Stomach smooth muscle (tissue), 2 donors: ENCODE results near the gene FAM83G.

Experiments
- H3K27ac ChIP-seq: one replicate; pipeline ENCODE4 v1.7.0; 2013; ENCODE audit warnings: mild to moderate bottlenecking, low read length, inconsistent platforms
- H3K27me3 ChIP-seq, 2 donors: one replicate each; pipeline ENCODE4 v1.7.0; 2013; ENCODE audit warnings: low read length in 2 of 2; ENCODE audit not compliant: insufficient read depth in 2 of 2, control insufficient read depth in 1 of 2
- H3K36me3 ChIP-seq, 2 donors: one replicate each; pipeline ENCODE4 v1.7.0; 2013; ENCODE audit warnings: low read length in 2 of 2; ENCODE audit not compliant: control insufficient read depth in 2 of 2, insufficient read depth in 2 of 2
- H3K4me1 ChIP-seq: one replicate; pipeline ENCODE4 v1.7.0; 2013; ENCODE audit warnings: low read length; ENCODE audit not compliant: control insufficient read depth, insufficient read depth
- H3K4me3 ChIP-seq, 2 donors: one replicate each; pipeline ENCODE4 v1.7.0; 2013; ENCODE audit warnings: low read length in 2 of 2
- H3K9ac ChIP-seq, 2 donors: one replicate each; pipeline ENCODE4 v1.7.0; 2013; ENCODE audit warnings: low read length in 2 of 2, mild to moderate bottlenecking in 1 of 2
- H3K9me3 ChIP-seq, 2 donors: one replicate each; pipeline ENCODE4 v1.7.0; 2013; ENCODE audit warnings: low read length in 2 of 2; ENCODE audit not compliant: control insufficient read depth in 2 of 2
- donor health status: healthy.
- donor health status: Pancreatic carcinoma.

FAM83G gene

GRCh38 chr17:18996458-18996857 lies 8.1 kb downstream of the FAM83G start:
- H3K4me3 ChIP-seq, result no peak overlapping the region
- no peak overlapping the region for H3K27ac ChIP-seq
- H3K36me3 ChIP-seq, result no peaks in the 10 kb centered on the region
- no peak overlapping the region for H3K9ac ChIP-seq
- H3K4me1 ChIP-seq, result no peaks in the 10 kb centered on the region
- no peaks in the 10 kb centered on the region for H3K27me3 ChIP-seq
- H3K9me3 ChIP-seq, result peaks cover 0 to 9% of the 10 kb centered on the region in 2 donors

- Histone ChIP-seq H3K9ac (no peak overlapping the region), H3K27ac (no peak overlapping the region), H3K36me3 (no peaks in the 10 kb centered on the region), H3K9me3 (peaks cover 0 to 9% of the 10 kb centered on the region in 2 donors), H3K4me1 (no peaks in the 10 kb centered on the region), H3K27me3 (no peaks in the 10 kb centered on the region), H3K4me3 (no peak overlapping the region)
These were observed 9.3 kb downstream of the FAM83G start for GRCh38 chr17:18995220-18995619.

- Histone ChIP-seq H3K9ac (no peak overlapping the region), H3K4me1 (no peaks in the 10 kb centered on the region), H3K36me3 (no peaks in the 10 kb centered on the region), H3K27me3 (no peaks in the 10 kb centered on the region), H3K27ac (no peak overlapping the region), H3K4me3 (no peak overlapping the region), H3K9me3 (peaks cover 0 to 9% of the 10 kb centered on the region in 2 donors)
These were observed 9.9 kb downstream of the FAM83G start for GRCh38 chr17:18994631-18995030.

GRCh38 chr17:18993905-18994526 lies 10.5 kb downstream of the FAM83G start:
- Histone ChIP-seq H3K4me1 (no peaks in the 10 kb centered on the region), H3K36me3 (no peaks in the 10 kb centered on the region), H3K27me3 (no peaks in the 10 kb centered on the region), H3K9me3 (peaks cover 0 to 9% of the 10 kb centered on the region in 2 donors), H3K4me3 (no peak overlapping the region), H3K9ac (no peak overlapping the region), H3K27ac (no peak overlapping the region)

- H3K4me1 ChIP-seq, result no peaks in the 10 kb centered on the region
- no peak overlapping the region for H3K27ac ChIP-seq
- H3K9me3 ChIP-seq, result peaks cover 0 to 9% of the 10 kb centered on the region in 2 donors
- no peaks in the 10 kb centered on the region for H3K27me3 ChIP-seq
- no peak overlapping the region for H3K4me3 ChIP-seq
- peaks cover 0 to 4% of the 10 kb centered on the region in 2 donors for H3K36me3 ChIP-seq
- no peak overlapping the region for H3K9ac ChIP-seq
These were observed 12.0 kb downstream of the FAM83G start for GRCh38 chr17:18992454-18993130.

- H3K36me3 ChIP-seq, result peaks cover 0 to 4% of the 10 kb centered on the region in 2 donors
- H3K4me3 ChIP-seq, result no peak overlapping the region
- H3K27ac ChIP-seq, result no peak overlapping the region
- no peak overlapping the region for H3K9ac ChIP-seq
- peaks cover 0 to 8% of the 10 kb centered on the region in 2 donors for H3K9me3 ChIP-seq
- no peaks in the 10 kb centered on the region for H3K27me3 ChIP-seq
- H3K4me1 ChIP-seq, result no peaks in the 10 kb centered on the region
These were observed 12.8 kb downstream of the FAM83G start for GRCh38 chr17:18991531-18992315.

GRCh38 chr17:18990331-18990730 lies 14.2 kb downstream of the FAM83G start:
- Histone ChIP-seq H3K27me3 (no peaks in the 10 kb centered on the region), H3K4me3 (no peak overlapping the region), H3K9ac (no peak overlapping the region), H3K9me3 (no peaks in the 10 kb centered on the region), H3K27ac (no peak overlapping the region), H3K36me3 (peaks cover 0 to 4% of the 10 kb centered on the region in 2 donors), H3K4me1 (no peaks in the 10 kb centered on the region)

GRCh38 chr17:18988546-18989173 lies 15.9 kb downstream of the FAM83G start:
- no peak overlapping the region for H3K4me3 ChIP-seq
- no peak overlapping the region for H3K27ac ChIP-seq
- H3K36me3 ChIP-seq, result peaks cover 0 to 4% of the 10 kb centered on the region in 2 donors
- no peaks in the 10 kb centered on the region for H3K4me1 ChIP-seq
- no peak overlapping the region for H3K9ac ChIP-seq
- no peaks in the 10 kb centered on the region for H3K9me3 ChIP-seq
- no peaks in the 10 kb centered on the region for H3K27me3 ChIP-seq

GRCh38 chr17:18987862-18988545 lies 16.6 kb downstream of the FAM83G start:
- no peak overlapping the region for H3K27ac ChIP-seq
- H3K4me3 ChIP-seq, result no peak overlapping the region
- H3K9me3 ChIP-seq, result no peaks in the 10 kb centered on the region
- no peaks in the 10 kb centered on the region for H3K4me1 ChIP-seq
- H3K36me3 ChIP-seq, result peaks cover 0 to 4% of the 10 kb centered on the region in 2 donors
- no peaks in the 10 kb centered on the region for H3K27me3 ChIP-seq
- H3K9ac ChIP-seq, result no peak overlapping the region

- H3K4me1 ChIP-seq, result no peaks in the 10 kb centered on the region
- H3K27ac ChIP-seq, result no peak overlapping the region
- no peak overlapping the region for H3K9ac ChIP-seq
- no peaks in the 10 kb centered on the region for H3K9me3 ChIP-seq
- H3K36me3 ChIP-seq, result peaks cover 0 to 4% of the 10 kb centered on the region in 2 donors
- no peak overlapping the region for H3K4me3 ChIP-seq
- no peaks in the 10 kb centered on the region for H3K27me3 ChIP-seq
These were observed 17.3 kb downstream of the FAM83G start for GRCh38 chr17:18987230-18987610.
